Small intestine (tissue), 7 donors: ENCODE measurements around the gene RAB4A. TPM values are rescaled to one million over a fixed set of nuclear protein-coding genes. Genes with fewer than 3 reads are reported as not detected.

Experiments
- DNase-seq, 2 donors: peaks; one replicate each; pipeline versions ENCODE4 v3.0.0 to v3.0.0-alpha.2; 2013
- FAIRE-seq: peaks from 2 replicates; lab custom pipeline; 2012; peaks lifted over from hg19 to GRCh38; lab: Jason Lieb, UNC
- H3K27ac ChIP-seq, 3 donors: one replicate each; pipeline ENCODE4 v1.5.1; 2013; ENCODE audit warnings: low read length in 2 of 3, mild to moderate bottlenecking in 2 of 3, control low read depth in 1 of 3, inconsistent platforms in 1 of 3, low read depth in 1 of 3, moderate library complexity in 1 of 3
- H3K27me3 ChIP-seq, 3 donors: one replicate each; pipeline ENCODE4 v1.6.1; 2013; ENCODE audit warnings: low read length in 3 of 3, inconsistent platforms in 1 of 3; ENCODE audit not compliant: control insufficient read depth in 3 of 3, insufficient read depth in 3 of 3
- H3K36me3 ChIP-seq, 3 donors: one replicate each; pipeline ENCODE4 v1.6.1; 2013; ENCODE audit warnings: low read length in 3 of 3, inconsistent platforms in 1 of 3, low read depth in 1 of 3, mild to moderate bottlenecking in 1 of 3, moderate library complexity in 1 of 3; ENCODE audit not compliant: control insufficient read depth in 3 of 3, insufficient read depth in 2 of 3
- H3K4me1 ChIP-seq, 3 donors: one replicate each; pipeline ENCODE4 v1.6.1; 2013; ENCODE audit warnings: low read length in 2 of 3, inconsistent platforms in 1 of 3, low read depth in 1 of 3, mild to moderate bottlenecking in 1 of 3, moderate library complexity in 1 of 3; ENCODE audit not compliant: control insufficient read depth in 3 of 3, insufficient read depth in 2 of 3
- H3K4me3 ChIP-seq, 3 donors: one replicate each; pipeline ENCODE4 v1.5.1; 2013; ENCODE audit warnings: low read length in 3 of 3, control low read depth in 1 of 3, inconsistent platforms in 1 of 3, low read depth in 1 of 3, mild to moderate bottlenecking in 1 of 3, moderate library complexity in 1 of 3
- H3K9me3 ChIP-seq, 2 donors: one replicate each; pipeline ENCODE4 v1.6.1; 2013; ENCODE audit warnings: low read depth in 1 of 2, low read length in 1 of 2; ENCODE audit not compliant: control insufficient read depth in 2 of 2, insufficient read depth in 1 of 2
- WGBS, 3 donors: extraction: QIAGEN DNeasy Blood & Tissue Kit; methylation state at CpG; one replicate each; pipeline ENCODE4 v1.1.7; 2013; 5-methylcytosine and 5-hydroxymethylcytosine counted together
- polyA plus RNA-seq, 4 donors: library from polyadenylated mRNA; stranded (reverse) in 3 of 4; unstranded in 1 of 4; fragments of 200-250 nt in 3 of 4; fragments of 120-200 nt in 1 of 4; gene quantifications; one replicate each; pipeline versions ENCODE4 v1.2.1 to v1.2.3, GENCODE V29; 2013
- donor health status: healthy with polysubstance abuse.
- donor health status: control.
- donor health status: control.
- donor health status: Bipolar disorder and iron deficiency.
- donor health status: healthy.

Gene RAB4A
- polyA plus RNA-seq, 4 donors = 30.0 to 63.9 (median 34.7) TPM

DNA sequence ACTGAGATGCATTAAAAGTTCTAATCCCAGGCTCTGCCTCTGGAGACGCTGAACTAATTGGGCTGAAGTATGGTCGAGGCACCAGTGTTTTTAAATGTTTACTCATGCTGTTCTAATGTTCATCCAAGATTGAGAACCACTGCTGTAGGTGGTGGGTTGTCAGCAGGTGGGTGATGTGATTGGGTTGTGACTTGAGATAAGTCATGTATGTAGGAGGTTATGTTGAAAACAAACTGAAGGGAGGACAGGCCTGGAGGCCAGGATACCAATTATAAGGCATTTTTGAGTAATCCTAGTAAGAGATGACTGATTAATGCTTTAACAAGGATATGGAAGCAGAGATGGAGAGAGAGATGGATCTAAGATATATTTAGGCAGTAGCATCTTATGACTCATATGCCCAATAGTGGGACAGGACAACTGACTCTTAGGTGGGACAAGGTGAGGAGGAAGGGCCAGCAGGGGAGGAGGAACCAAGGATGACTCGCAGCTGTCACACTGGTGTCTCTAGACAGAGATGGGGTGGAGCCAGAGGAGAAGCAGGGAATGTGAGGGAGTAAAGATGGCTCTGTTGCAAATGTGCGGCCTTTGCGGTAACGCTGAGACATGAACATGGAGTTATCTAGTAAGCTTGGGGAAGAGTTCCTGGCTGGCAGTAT lies 29.3 kb downstream of the RAB4A start:
- H3K4me3 ChIP-seq = no peak overlapping the region
- H3K36me3 ChIP-seq = peaks cover 3 to 33% (median 13%) of the 10 kb centered on the region in 3 donors
- DNase-seq (no peak), FAIRE-seq (no peak)
- H3K27me3 ChIP-seq = no peaks in the 10 kb centered on the region
- H3K9me3 ChIP-seq = no peaks in the 10 kb centered on the region
- no peak overlapping the region for H3K27ac ChIP-seq
- whole genome bisulfite sequencing, 3 donors = 85 to 92% (median 89%) methylated on average over 6 of the region's 6 CpGs
- H3K4me1 ChIP-seq = no peaks in the 10 kb centered on the region

DNA sequence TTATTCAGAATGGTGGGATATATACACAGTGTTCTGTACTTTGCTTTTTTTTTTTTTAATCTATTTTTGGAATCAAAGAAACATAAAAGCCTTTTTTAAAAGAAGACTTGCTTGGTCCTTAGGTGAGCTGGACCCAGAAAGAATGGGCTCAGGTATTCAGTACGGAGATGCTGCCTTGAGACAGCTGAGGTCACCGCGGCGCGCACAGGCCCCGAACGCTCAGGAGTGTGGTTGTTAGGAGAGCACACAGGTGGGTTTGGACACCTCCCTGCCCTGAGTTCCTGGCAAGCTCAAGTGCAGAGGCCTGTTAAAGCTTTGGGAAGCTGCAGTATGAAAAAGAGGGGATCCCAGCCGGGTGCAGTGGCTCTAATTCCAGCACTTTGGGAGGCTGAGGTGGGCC lies 31.8 kb downstream of the RAB4A start:
- no peak for FAIRE-seq
- Histone ChIP-seq H3K27me3 (no peaks in the 10 kb centered on the region), H3K9me3 (no peaks in the 10 kb centered on the region), H3K4me3 (no peak overlapping the region), H3K4me1 (no peaks in the 10 kb centered on the region), H3K36me3 (peaks cover 3 to 31% (median 13%) of the 10 kb centered on the region in 3 donors), H3K27ac (no peak overlapping the region)
- WGBS, 3 donors = 96 to 97% (median 96%) methylated on average over 8 of the region's 8 CpGs
- DNase-seq = no peak

DNA sequence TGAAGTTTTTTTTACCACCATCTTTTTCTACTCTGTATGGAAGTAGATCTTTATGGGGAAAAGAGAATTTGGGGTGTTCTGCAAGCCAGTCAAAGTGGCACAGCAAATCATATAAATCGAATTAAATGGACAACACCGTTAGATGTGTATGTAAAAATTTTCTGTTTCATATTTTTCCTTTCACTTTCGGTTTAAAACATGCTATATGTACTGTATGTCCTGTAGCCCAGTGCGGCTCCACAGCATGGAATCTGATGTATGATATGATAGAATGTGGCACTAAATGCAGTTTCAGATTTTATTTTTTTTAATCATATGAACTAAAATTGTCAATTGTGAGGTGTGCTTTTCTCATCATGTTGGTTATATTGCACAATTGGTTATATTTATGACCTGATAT lies 32.9 kb downstream of the RAB4A start:
- Histone ChIP-seq H3K4me3 (no peak overlapping the region), H3K27ac (no peak overlapping the region), H3K27me3 (no peaks in the 10 kb centered on the region), H3K36me3 (peaks cover 6 to 34% (median 13%) of the 10 kb centered on the region in 3 donors), H3K4me1 (no peaks in the 10 kb centered on the region), H3K9me3 (no peaks in the 10 kb centered on the region)
- 79 to 82% (median 81%) methylated on average over 4 of the region's 4 CpGs for WGBS, 3 donors
- DNase-seq (no peak), FAIRE-seq (no peak)

DNA sequence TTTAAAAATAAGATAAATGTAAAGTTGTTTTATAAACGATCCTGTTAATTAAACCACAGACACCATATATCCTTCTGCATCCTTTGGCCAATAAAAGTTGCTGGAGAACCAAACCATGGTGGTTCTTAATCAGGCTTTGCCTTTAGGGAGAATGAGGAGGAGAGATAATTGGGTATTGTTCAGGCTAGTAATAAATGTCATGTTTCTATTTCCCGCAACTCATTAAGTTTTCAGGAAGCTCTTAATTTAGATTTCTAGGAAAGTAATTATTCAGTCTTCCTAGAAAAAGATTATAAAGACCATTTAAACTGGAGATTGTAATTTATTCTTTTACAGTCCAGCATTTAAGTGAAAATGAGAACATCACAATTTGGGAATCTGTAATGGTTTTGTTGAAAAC lies 34.5 kb downstream of the RAB4A start:
- 77 to 86% (median 81%) methylated on average over 2 of the region's 2 CpGs for WGBS, 3 donors
- FAIRE-seq (no peak), DNase-seq (no peak)
- Histone ChIP-seq H3K4me3 (no peak overlapping the region), H3K9me3 (no peaks in the 10 kb centered on the region), H3K36me3 (peaks cover 5 to 32% (median 6%) of the 10 kb centered on the region in 3 donors), H3K27ac (no peak overlapping the region), H3K27me3 (no peaks in the 10 kb centered on the region), H3K4me1 (no peaks in the 10 kb centered on the region)

DNA sequence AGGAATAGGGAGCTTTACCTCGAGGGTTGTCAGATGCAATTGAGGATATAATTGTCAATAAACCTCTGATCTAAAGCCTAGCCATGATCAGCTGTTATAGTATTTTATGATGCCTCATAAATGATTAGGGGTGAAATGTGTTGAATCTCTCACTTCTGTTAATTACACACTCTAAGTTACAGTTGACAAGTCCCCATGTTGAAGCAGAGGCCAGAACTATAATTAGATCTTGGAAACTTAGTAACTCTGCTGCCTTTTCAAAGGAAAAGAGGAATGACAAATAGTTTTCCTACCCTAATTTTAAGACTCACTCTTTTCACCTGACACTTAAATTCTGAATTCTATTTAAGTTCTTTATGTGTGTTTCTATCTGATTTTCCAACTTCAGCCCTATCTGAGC lies 38.2 kb downstream of the RAB4A start:
- H3K4me1 ChIP-seq = no peaks in the 10 kb centered on the region
- H3K36me3 ChIP-seq = peaks cover 3 to 34% (median 4%) of the 10 kb centered on the region in 3 donors
- H3K27me3 ChIP-seq = no peaks in the 10 kb centered on the region
- DNase-seq (no peak), FAIRE-seq (no peak)
- no peaks in the 10 kb centered on the region for H3K9me3 ChIP-seq
- H3K27ac ChIP-seq = no peak overlapping the region
- 23 to 53% (median 36%) methylated on average over 1 of the region's 1 CpG for WGBS, 3 donors
- H3K4me3 ChIP-seq = no peak overlapping the region

DNA sequence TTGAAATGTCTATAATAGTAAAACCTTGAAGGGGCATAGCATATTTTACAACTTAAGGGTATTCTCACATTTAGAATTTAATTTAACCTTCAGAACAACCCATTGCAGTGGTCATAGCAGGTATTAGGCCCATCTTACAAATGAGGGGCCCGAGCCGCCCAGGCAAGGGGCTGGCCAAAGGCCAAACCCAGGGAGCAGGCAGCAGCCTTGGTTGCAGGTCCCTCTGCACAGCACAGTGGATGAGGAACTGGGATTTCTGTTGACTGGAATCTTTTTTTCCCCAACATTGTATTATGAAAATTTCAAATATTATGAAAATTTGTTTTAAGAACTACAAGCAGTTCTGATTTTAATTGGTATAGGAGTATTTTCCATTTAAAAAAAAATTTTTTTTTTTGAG lies 38.8 kb downstream of the RAB4A start:
- H3K4me1 ChIP-seq = no peaks in the 10 kb centered on the region
- H3K36me3 ChIP-seq = peaks cover 3 to 34% (median 4%) of the 10 kb centered on the region in 3 donors
- WGBS, 3 donors = 94 to 98% (median 96%) methylated on average over 2 of the region's 2 CpGs
- H3K4me3 ChIP-seq = no peak overlapping the region
- no peak for DNase-seq
- H3K27me3 ChIP-seq = no peaks in the 10 kb centered on the region
- H3K9me3 ChIP-seq = no peaks in the 10 kb centered on the region
- H3K27ac ChIP-seq = no peak overlapping the region
- no peak for FAIRE-seq

DNA sequence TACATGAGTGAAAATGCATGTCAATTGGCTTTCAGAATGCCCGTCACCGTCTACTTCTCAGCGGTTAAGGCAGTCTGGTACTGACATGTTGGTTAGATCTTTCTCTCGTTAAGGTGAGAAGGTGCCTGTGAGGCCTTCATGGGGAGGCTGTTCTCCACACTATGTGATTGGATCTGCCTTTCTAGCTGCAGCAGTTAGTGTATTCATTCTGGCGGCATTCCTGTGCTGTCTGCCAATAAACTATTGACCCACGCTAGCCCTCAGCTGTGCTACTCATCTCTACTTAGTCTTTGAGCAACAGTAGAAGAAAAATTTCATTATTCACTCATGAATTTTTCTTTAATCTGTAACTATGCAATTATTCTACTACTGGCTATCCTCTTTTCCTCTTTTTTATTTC lies 39.9 kb downstream of the RAB4A start:
- Histone ChIP-seq H3K9me3 (no peaks in the 10 kb centered on the region), H3K27ac (no peak overlapping the region), H3K4me1 (no peaks in the 10 kb centered on the region), H3K4me3 (no peak overlapping the region), H3K36me3 (peaks cover 2 to 34% (median 4%) of the 10 kb centered on the region in 3 donors), H3K27me3 (no peaks in the 10 kb centered on the region)
- WGBS, 3 donors = 81 to 96% (median 92%) methylated on average over 6 of the region's 6 CpGs
- FAIRE-seq = no peak
- DNase-seq = no peak

DNA sequence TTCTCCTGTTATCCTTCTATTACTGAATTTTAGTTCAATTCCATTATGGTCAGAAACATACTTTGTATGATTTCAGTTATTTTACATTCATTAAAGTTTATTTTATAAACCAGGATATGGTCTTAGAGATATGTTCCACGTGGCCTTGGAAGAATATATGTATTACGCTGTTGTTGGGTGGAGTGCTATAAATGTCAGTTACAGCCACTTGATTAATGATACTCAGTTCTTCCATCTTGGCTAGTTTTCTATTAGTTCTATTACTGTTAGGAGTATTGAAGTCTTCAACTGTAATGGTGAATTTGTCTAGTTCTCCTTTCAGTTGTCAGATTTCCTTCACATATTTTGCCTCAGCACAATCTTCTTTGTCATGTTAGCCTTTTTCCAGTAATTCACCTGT lies 45.3 kb downstream of the RAB4A start:
- Histone ChIP-seq H3K36me3 (peaks cover 0 to 26% (median 2%) of the 10 kb centered on the region in 3 donors), H3K4me1 (no peaks in the 10 kb centered on the region), H3K4me3 (no peak overlapping the region), H3K27me3 (no peaks in the 10 kb centered on the region), H3K9me3 (no peaks in the 10 kb centered on the region), H3K27ac (no peak overlapping the region)
- FAIRE-seq (no peak), DNase-seq (peak in 1 of 2 donors; percentile 17)
- 17 to 54% (median 52%) methylated on average over 2 of the region's 2 CpGs for WGBS, 3 donors

DNA sequence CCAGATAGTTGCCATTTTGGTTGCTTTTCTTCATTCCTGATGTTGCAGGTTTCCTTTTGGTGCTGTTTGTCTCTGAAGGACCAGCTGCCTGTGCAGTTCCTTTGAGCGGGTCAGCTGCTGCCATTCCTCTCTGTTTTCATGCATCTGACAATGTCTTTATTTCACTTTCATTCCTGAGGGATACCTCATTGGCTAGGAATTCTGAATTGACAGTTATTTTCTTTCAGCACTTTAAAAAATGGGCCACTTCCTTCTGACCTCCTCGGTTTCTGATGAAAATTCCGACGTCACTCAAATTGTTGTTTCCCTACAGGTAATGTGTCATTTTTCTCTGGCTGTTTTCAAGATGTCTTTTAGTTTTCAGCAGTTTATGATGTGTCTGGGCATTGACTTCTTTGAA lies 47.1 kb downstream of the RAB4A start:
- Histone ChIP-seq H3K9me3 (no peaks in the 10 kb centered on the region), H3K36me3 (peaks cover 0 to 14% (median 2%) of the 10 kb centered on the region in 3 donors), H3K4me3 (no peak overlapping the region), H3K4me1 (no peaks in the 10 kb centered on the region), H3K27me3 (no peaks in the 10 kb centered on the region), H3K27ac (no peak overlapping the region)
- WGBS, 3 donors = 88 to 94% (median 94%) methylated on average over 4 of the region's 4 CpGs
- DNase-seq (no peak), FAIRE-seq (no peak)
